GM21390 (cell line): Measurements from ENCODE around the gene GRIP2.

Experiments used
- ATAC-seq: cut with Tn5 transposase; IDR thresholded peaks from one replicate; pipeline ENCODE4 v1.9.1; 2021; ENCODE audit not compliant: unreplicated experiment

Gene GRIP2

DNA sequence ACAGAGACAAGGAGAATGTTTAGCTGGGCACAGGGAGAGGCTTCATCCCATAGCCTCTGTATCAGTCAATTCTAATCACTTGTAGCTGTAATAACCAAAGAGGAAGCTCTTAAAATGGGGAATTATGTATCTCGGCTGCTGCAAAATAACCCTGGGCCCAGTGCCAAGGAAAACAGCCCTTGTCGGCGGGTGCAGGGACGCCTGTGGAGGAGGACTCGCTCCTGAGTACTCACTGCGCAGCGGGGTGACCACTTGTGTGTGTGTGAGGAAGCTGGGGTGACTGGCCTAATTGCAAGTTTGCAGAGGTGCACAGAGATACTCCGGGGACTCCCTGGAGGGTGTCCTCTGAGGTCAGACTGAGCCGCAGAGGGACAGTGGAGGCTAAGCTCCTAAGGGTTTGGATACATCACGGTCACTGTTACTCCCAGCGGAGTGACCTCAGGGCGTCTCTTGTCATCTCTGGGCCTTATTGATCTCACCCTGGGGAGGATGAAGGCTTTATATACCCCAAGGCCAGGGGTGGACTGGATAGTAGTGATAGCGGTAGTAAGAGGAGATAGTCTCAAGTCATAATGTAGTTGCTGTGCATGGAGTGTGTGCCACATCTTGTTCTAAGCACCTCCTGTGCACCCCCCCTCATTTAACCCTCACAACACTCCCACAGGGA lies 100.5 kb downstream of the GRIP2 start:
- no peak for ATAC-seq
